ENCODE measurements around the gene CYTL1.

CYTL1 gene

DNA sequence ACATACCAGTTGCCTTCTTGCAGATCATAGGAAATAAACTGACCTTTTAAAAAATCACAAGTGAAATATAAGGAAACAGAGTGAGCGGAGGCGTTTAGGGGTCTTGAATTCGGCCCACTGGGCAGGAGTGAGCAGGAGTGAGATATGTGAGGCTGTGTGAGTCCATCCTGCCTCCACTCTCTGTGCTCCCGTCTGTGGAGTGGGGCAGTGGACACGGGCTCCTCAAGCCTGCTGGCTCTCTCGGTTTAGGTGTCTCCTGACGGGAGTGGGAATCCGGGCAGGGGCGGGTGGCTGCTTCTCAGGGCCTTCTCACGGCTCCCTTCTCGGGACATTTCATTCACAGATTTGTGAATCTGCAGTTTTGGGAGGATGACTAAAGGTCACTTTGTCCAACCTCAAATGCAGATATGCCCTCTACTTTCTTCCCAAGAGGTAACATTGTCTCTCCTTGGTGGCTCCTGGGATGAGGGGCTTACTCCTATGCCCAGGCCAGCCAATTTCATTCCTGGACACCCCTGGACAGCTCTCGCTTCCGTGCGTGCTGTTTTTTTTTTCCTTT lies 27.6 kb downstream of the CYTL1 start:
- Histone ChIP-seq H3K27me3 (ENCODE audit: insufficient read depth, low read depth) (no peaks in the 10 kb centered on the region), H2AFZ (ENCODE audit: low read depth) (no peak overlapping the region), H3K4me2 (no peak overlapping the region), H3K27ac (no peak overlapping the region), H3K9ac (no peak overlapping the region), H3K79me2 (ENCODE audit: insufficient read depth, low read depth) (no peaks in the 10 kb centered on the region), H4K20me1 (ENCODE audit: insufficient read depth) (no peaks in the 10 kb centered on the region), H3K4me1 (ENCODE audit: low read depth, poor library complexity, severe bottlenecking) (no peaks in the 10 kb centered on the region), H3K4me3 (IDR thresholded peaks at IDR 0.05; ENCODE audit: insufficient read depth, low read depth, low read length) (no peak overlapping the region), H3K36me3 (ENCODE audit: insufficient read depth) (no peaks in the 10 kb centered on the region)
- TF ChIP-seq, protein P1, sequence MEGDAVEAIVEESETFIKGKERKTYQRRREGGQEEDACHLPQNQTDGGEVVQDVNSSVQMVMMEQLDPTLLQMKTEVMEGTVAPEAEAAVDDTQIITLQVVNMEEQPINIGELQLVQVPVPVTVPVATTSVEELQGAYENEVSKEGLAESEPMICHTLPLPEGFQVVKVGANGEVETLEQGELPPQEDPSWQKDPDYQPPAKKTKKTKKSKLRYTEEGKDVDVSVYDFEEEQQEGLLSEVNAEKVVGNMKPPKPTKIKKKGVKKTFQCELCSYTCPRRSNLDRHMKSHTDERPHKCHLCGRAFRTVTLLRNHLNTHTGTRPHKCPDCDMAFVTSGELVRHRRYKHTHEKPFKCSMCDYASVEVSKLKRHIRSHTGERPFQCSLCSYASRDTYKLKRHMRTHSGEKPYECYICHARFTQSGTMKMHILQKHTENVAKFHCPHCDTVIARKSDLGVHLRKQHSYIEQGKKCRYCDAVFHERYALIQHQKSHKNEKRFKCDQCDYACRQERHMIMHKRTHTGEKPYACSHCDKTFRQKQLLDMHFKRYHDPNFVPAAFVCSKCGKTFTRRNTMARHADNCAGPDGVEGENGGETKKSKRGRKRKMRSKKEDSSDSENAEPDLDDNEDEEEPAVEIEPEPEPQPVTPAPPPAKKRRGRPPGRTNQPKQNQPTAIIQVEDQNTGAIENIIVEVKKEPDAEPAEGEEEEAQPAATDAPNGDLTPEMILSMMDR (conservative IDR thresholded peaks at IDR 0.05; ENCODE audit: low read depth, low read length): no peak

DNA sequence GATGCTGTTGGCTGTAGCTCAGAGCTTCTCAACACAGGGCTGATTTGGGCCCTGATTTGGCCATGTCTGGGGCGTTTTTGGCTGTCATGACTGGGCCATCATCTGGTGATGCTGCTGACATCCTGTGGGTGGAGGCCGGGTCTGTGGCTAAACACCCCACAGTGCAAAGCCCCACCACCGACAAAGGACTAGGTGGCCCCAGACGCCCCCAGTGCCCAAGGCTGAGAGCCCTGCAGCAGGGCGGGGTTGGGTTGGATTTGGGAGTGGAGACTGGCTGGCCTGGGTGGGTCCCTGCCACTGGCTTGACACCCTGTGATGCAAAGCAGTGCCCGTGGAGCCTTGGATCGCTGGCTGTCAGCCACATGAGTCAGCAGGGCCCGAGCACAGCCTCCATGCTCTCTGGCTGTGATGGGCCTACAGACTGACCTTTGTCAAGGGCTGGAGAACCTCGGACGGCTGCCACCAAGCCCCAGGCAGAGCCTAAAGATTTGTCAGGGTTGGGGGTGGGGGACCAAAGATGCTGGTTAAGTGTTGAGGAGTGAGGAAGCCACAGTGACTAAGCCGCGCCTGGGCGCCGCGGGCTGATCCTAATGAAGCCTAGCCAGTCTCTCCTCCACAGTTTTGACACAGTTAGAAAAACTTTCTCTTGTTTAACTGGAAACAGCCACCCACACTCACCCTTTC lies 28.3 kb downstream of the CYTL1 start:
- H3K4me2 ChIP-seq: no peak overlapping the region
- H3K27me3 ChIP-seq (ENCODE audit: insufficient read depth, low read depth): no peaks in the 10 kb centered on the region
- H4K20me1 ChIP-seq (ENCODE audit: insufficient read depth): no peaks in the 10 kb centered on the region
- H3K9ac ChIP-seq: no peak overlapping the region
- TF ChIP-seq, protein P1 (conservative IDR thresholded peaks at IDR 0.05; ENCODE audit: low read depth, low read length): no peak
- H3K4me3 ChIP-seq (IDR thresholded peaks at IDR 0.05; ENCODE audit: insufficient read depth, low read depth, low read length): no peak overlapping the region
- no peaks in the 10 kb centered on the region for H3K4me1 ChIP-seq (ENCODE audit: low read depth, poor library complexity, severe bottlenecking)
- H3K79me2 ChIP-seq (ENCODE audit: insufficient read depth, low read depth): no peaks in the 10 kb centered on the region
- H3K27ac ChIP-seq: no peak overlapping the region
- H2AFZ ChIP-seq (ENCODE audit: low read depth): no peak overlapping the region
- no peaks in the 10 kb centered on the region for H3K36me3 ChIP-seq (ENCODE audit: insufficient read depth)

DNA sequence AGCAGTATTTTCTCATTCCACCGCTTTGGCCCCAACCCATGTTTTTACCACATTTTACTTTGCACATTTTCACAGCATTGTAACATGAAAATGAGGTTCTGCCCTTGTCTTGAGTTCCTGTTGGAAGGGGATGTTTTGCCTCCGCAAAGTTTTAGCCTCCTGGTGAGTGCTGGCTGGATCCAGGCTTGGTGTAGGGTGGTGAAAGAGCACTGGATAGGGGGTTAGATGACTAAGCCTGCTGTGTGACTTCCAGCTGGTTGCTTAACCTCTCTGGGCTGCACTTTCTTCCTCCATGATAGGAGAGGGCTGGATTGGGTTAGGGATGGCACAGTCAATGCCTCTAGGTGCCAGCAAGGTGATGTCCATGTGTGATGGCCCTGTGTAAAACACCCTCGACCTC lies 28.9 kb downstream of the CYTL1 start:
- no peak overlapping the region for H3K27ac ChIP-seq
- no peak overlapping the region for H2AFZ ChIP-seq (ENCODE audit: low read depth)
- no peak overlapping the region for H3K4me2 ChIP-seq
- no peaks in the 10 kb centered on the region for H3K27me3 ChIP-seq (ENCODE audit: insufficient read depth, low read depth)
- TF ChIP-seq, protein P1 (conservative IDR thresholded peaks at IDR 0.05; ENCODE audit: low read depth, low read length): no peak
- no peaks in the 10 kb centered on the region for H3K4me1 ChIP-seq (ENCODE audit: low read depth, poor library complexity, severe bottlenecking)
- H3K4me3 ChIP-seq (IDR thresholded peaks at IDR 0.05; ENCODE audit: insufficient read depth, low read depth, low read length): no peak overlapping the region
- no peaks in the 10 kb centered on the region for H3K79me2 ChIP-seq (ENCODE audit: insufficient read depth, low read depth)
- no peaks in the 10 kb centered on the region for H4K20me1 ChIP-seq (ENCODE audit: insufficient read depth)
- no peak overlapping the region for H3K9ac ChIP-seq
- H3K36me3 ChIP-seq (ENCODE audit: insufficient read depth): no peaks in the 10 kb centered on the region

DNA sequence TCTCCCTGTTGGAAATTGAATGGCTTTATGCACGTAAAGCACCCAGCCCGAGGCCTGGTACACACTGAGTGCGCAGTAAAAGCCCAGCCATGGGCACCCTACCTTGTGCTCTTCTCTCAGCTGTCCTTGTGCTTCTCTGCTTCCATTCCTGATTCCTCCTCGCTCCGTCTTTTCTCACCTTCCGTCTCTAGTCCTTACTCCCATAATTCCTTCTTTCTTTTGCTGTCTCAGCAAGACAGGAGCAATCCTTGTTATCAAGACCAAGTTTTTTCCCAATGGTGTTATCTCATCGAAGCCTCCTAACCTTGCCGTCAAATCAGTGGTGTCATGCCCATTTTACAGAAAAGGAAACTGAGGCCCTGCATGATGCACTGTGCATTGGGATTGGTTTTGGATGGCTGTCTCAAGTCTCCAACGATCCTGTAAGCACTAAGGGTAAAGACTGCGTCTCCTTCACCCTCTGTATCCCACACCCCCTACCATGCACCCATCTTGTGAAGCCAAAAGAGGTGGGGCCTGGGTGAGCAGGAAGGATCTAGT lies 30.1 kb downstream of the CYTL1 start:
- Histone ChIP-seq H2AFZ (ENCODE audit: low read depth) (no peak overlapping the region), H3K9ac (no peak overlapping the region), H3K36me3 (ENCODE audit: insufficient read depth) (no peaks in the 10 kb centered on the region), H3K4me2 (no peak overlapping the region), H3K4me1 (ENCODE audit: low read depth, poor library complexity, severe bottlenecking) (no peaks in the 10 kb centered on the region), H4K20me1 (ENCODE audit: insufficient read depth) (no peaks in the 10 kb centered on the region), H3K79me2 (ENCODE audit: insufficient read depth, low read depth) (no peaks in the 10 kb centered on the region), H3K27me3 (ENCODE audit: insufficient read depth, low read depth) (no peaks in the 10 kb centered on the region), H3K27ac (no peak overlapping the region), H3K4me3 (IDR thresholded peaks at IDR 0.05; ENCODE audit: insufficient read depth, low read depth, low read length) (no peak overlapping the region)
- TF ChIP-seq, protein P1 (conservative IDR thresholded peaks at IDR 0.05; ENCODE audit: low read depth, low read length): no peak
